Measurements from ENCODE around the gene UGT1A8.
"Not testable (repeated sequence)": the region's sequence is repeated elsewhere in the genome, so short reads cannot be mapped to it uniquely, and the experiment has no call there.

UGT1A8 gene

DNA sequence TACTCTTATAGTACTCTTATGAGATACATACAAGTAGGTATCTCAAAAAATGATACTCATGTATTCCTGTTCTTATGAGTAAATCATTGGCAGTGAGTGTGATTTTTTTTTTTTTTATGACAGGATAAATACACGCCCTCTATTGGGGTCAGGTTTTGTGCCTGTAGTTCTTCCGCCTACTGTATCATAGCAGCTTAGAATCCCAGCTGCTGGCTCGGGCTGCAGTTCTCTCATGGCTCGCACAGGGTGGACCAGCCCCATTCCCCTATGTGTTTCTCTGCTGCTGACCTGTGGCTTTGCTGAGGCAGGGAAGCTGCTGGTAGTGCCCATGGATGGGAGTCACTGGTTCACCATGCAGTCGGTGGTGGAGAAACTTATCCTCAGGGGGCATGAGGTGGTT is at the start of gene UGT1A8:
Gene UGT1A8, plus strand, starts transcription at position 158 of the 400 bp plus-strand sequence. Its CDS starts 75 bp downstream, at position 233.
- DNase-seq, result not testable (repeated sequence)

DNA sequence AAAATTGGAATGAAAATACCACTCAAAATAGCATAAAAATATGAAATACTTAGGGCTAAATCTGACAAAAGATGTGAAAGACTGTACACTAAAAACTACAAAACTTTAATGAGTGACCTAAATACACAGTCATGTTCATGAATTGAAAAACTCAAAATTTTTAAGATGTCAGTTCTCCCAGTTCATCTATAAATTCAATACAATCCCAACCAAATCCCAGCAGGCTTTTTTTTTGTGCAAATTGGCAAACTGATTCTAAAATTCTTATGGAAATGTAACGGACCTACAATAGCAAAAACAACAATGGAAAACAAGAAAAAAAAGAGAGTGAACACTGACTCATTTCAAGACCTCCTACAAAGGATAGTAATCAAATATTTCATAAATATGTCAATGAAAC is 46.4 kb upstream of the UGT1A8 start:
- no peak for DNase-seq

DNA sequence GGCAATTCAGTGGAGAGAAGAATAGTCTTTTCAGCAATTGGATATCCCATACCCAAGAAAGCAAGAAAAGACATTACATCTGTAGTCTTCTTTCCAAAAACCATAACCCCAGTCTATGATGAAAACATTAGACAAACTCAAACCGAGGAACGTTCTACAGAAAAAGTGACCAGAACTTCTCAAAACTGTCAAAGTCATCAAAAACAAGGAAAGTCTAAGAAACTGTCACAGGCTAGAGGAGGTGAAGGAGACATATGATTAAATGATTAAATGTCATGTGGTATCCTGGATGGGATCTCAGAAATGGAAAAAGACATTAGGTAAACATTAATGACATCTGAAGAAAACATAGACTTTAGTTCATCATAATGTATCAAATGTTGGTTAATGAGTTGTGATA is 46.0 kb upstream of the UGT1A8 start:
- DNase-seq, result no peak

DNA sequence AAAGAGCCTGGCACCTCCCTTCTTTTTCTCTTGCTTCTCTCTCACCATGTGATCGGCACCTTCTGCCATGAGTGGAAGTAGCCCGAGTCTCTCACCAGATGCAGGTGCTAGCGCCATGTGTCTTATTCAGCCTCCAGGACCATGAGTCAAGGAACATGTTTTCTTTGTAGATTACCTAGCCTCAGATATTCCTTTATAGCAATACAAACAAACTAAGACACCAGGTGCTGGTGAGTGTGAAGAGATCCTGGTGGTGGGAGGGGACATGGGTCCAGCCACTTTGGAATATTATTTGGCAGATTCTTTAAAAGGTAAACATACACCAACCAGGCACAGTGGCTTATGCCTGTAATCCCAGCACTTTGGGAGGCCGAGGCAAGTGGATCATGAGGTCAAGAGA is 45.0 kb upstream of the UGT1A8 start:
- no peak for DNase-seq

DNA sequence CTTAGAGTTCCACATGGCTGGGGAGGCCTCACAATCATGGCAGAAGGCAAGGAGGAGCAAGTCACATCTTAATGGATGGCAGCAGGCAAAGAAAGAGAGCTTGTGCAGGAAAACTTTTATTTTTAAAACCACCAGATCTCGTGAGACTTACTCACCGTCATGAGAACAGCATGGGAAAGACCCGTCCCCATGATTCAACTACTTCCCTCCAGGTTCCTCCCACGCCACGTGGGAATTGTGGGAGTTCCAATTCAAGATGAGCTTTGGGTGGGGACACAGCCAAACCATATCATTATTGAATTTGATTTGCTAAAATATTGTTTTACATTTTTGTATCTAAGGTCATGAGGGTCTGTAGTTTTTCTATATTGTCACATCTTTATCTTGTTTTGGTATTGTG is 40.1 kb upstream of the UGT1A8 start:
- not testable (repeated sequence) for DNase-seq

DNA sequence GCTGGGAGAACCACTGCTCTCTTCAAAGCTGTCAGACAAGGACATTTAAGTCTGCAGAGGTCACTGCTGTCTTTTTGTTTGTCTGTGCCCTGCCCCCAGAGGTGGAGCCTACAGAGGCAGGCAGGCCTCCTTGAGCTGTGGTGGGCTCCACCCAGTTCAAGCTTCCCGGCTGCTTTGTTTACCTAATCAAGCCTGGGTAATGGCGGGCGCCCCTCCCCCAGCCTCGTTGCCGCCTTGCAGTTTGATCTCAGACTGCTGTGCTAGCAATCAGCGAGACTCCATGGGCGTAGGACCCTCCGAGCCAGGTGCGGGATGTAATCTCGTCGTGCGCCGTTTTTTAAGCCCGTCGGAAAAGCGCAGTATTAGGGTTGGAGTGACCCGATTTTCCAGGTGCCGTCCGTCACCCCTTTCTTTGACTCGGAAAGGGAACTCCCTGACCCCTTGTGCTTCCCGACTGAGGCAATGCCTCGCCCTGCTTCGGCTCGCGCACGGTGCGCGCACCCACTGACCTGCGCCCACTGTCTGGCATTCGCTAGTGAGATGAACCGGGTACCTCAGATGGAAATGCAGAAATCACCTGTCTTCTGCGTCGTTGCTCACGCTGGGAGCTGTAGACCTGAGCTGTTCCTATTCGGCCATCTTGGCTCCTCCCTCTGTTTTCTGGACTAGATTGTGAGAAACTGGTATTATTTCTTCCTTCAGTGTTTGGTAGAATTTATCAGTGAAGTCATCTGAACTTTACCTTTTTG is 34.0 kb upstream of the UGT1A8 start:
- DNase-seq, result not testable (repeated sequence)

DNA sequence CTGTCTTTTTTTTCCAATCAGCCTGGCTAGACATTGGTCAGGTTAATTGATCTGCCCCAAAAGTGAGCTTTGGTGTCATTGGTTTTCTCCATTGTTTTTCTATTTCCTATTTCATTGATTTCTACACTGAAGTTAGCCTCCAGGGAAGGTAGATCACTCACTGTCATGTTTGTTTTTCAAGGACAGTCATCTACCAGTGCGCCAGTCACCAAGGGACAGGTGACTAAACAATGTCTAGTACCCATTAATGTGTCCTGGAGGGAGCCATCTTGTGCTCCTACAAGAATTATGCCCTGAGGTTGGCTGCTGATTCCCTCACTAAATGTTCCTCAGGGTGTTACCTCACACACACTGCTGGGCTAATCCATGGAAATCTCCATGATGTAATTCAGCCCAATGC is 33.2 kb upstream of the UGT1A8 start:
- DNase-seq, result no peak

DNA sequence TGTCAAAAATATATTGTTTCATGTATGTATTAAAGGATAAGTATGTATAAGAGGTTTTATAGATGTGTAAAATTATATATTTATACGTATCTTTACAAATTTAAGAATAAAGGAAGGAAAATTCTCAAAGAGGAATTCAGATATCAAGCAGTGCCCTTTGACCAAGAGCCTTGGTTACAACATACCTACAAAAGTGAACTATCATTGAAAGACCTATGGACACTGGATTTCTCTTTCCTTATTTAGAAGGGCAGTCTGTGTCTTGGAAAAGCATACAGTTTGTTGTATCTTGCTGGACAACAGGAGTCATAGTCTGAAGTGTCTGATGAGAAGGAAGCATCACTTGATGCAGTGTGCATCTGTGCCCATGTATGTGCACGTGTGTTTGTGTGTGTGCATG is 29.0 kb upstream of the UGT1A8 start:
- no peak for DNase-seq

DNA sequence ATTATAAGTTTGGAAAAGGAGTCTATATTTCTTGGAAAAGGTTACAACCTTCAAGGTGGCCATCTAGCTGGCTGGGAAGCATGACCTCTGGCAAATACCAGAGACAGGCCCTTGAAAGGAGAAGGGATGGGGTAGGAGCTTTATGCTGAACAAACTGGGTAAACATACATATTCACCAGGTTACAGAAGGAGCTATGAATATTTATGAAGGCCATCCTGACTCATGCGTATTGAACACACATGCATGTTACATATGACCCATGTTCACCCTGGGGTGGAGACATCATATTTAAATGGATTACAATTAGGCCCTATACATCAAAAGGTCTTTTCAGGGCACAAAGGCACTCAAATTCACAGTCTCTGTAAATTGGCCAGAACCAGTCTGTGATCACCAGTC is 24.7 kb upstream of the UGT1A8 start:
- not testable (repeated sequence) for DNase-seq

DNA sequence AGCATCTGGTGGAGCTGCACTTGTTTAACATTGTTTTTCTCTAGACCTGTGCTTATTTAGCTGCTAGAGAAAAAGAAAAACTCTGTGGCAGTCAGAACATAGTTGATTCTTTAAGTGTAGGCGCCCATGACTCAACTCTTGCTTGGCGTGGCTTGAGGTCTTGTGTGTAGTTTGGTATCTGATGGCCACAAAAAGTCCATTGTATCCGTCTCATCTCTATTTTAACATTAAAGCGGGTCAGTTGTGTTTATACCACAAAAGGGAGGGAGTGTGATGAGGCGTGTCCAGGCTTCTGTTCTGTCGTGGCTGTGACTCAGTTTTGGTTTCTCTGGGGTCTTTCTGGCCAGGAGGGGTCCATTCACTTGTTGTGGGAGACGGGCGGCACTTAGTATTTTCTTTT is 24.2 kb upstream of the UGT1A8 start:
- no peak for DNase-seq

DNA sequence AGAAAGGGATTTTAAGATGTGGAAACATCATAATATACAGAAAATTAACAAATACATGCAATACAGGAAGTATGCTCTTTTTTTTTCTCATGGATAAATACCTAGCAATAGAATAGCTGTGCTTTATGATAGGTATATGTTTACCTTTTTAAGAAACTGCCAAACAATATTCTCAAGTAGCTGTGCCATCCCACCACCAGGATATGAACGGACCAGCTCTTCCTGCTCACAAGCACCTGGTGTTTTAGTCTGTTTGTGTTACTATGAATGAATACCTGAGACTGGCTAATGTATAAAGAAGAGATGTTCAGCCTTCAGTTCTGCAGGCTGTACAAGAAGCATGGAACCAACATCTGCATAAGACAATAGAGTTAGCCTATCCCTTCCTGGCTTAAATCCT is 19.9 kb upstream of the UGT1A8 start:
- DNase-seq, result no peak

DNA sequence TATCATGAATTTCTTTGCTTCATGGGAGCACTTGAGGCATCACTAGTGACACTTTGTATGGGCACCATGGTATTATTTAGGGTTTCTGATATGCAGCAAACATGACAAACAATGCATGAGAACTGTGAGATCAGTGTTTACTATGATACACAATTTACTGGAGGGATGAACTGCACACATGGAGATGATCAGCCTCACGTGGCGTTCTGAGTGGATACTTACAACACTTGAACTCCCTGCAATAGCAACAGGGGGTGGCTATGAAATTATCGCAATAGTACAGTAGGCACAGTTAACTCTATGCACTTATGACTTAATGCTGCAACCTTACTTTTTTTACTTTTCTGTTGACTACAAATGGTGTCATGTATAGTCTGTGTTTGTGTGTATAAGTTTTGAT is 18.5 kb upstream of the UGT1A8 start:
- DNase-seq, result no peak

DNA sequence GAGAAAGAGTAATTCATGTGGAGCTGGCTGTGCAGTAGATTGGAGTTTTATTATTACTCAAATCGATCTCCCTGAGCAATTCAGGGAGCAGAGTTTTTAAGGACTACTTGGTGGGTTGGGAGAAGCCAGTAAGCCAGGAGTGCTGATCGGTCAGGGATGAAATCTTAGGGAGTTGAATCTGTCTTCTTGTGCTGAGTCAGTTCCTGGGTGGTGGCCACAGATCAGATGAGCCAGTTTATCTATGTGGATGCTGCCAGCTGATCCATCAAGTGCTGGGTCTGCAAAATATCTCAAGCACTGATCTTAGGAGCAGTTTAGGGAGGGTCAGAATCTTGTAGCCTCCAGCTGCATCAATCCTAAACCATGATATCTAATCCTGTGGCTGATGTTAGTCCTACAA is 17.0 kb upstream of the UGT1A8 start:
- no peak for DNase-seq

DNA sequence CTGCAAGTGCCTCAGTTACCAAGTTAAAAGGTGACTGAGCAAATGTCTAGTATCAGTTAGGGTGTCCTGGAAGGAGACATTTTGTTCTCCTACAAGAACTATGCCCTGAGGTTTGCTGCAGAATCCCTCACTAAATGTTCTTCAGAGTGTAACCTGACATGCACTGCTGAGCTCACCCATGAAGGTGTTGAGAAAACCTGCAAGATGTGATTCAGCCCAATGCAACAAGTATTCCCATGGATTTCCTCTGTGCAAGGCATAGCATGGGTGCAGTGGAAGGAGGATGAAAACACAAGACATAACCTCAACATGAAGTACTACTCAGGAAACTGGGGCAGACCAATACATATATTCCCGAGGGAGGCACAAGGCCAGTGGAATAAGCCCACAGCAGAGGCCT is 15.4 kb upstream of the UGT1A8 start:
- DNase-seq, result no peak

DNA sequence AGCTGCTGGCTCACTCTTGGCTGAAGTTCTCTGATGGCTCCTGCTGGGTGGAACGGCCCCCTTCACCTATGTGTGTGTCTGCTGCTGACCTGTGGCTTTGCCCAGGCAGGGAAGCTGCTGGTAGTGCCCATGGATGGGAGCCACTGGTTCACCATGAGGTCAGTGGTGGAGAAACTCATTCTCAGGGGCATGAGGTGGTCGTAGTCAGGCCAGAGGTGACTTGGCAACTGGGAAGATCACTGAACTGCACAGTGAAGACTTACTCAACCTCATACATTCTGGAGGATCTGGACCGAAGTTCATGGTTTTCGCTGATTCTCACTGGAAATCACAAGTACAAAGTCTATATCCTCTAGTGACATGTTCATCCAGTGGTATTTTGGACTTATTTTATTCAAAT is 13.9 kb upstream of the UGT1A8 start:
- DNase-seq, result no peak

DNA sequence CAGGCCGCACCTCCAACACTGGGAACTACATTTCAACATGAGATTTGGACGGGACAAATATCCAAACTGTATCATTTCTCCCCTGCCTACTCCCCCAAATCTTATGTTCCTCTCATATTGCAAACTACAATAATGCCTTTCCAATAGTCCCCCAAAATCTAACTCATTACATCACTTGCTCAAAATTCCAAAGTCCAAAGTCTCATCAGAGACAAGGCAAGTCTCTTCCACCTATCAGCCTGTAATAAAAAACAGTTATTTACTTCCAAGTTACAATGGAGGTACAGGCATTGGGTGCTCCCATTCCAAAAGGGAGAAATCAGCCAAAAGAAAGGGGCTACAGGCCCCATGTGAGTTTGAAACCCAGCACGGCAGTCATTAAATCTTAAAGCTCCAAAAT is 12.6 kb upstream of the UGT1A8 start:
- DNase-seq, result no peak

DNA sequence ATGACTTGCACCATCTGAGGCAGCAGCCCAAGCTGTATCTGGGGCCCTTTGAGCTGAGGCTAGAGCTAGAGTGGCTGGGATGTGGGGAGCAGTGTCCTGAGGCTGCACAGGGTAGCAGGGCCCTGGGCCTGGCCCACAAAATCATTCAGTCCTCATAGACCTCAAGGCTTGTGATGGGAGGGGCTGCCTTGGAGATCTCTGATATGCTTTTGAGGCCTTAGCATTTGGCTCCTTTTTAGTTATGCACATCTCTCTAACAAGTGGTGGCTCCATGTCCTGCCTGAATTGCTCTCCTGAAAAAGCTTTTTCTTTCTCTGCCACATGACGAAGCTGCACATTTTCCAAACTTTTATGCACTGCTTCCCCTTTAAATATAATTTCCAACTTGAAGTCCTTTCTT is 11.8 kb upstream of the UGT1A8 start:
- no peak for DNase-seq

DNA sequence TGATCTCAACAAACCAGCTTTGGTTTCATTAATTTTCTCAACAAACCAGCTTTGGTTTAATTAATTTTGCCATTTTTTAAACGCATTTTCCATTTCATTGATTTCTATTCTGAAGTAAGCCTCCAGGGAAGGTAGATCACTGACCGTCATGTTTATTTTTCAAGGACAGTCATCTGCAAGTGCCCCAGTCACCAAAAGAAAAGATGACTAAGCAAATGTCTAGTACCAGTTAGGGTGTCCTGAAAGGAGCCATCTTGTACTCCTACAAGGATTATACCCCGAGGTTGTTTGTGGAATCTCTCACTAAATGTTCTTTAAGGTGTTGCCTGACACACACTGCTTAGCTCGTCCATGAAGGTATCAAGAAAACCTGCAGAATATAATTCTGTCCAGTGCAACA is 6.1 kb upstream of the UGT1A8 start:
- no peak for DNase-seq

DNA sequence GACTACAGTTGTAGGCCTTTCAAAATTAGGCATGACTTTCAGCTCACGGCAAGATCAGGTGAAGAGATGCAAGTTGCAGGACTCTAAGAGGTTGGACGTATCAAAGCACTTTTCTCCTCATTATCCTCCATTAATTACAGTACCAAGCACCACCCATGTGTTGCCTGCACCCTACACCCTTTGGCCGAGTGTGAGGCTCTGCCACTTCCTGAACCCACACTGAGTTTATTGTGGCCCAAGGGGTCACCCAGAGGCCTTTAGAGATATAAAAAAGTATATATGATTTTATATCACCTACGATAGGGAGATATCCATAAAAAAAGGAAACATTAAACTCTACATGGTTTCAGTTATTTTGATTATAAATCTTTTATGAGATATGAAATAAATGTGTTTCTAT is 2.8 kb downstream of the UGT1A8 start:
- DNase-seq, result no peak

DNA sequence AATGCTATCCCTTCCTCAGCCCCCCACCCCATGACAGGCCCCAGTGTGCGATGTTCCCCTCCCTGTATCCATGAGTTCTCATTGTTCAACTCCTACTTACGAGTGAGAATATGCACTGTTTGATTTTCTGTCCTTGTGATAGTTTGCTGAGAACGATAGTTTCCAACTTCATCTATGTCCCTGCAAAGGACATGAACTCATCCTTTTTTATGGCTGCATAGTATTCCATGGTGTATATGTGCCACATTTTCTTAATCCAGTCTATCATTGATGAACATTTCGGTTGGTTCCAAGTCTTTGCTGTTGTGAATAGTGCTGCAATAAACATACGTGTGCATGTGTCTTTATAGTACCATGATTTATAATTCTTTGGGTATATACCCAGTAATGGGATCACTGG is 4.4 kb downstream of the UGT1A8 start:
- DNase-seq, result not testable (repeated sequence)

DNA sequence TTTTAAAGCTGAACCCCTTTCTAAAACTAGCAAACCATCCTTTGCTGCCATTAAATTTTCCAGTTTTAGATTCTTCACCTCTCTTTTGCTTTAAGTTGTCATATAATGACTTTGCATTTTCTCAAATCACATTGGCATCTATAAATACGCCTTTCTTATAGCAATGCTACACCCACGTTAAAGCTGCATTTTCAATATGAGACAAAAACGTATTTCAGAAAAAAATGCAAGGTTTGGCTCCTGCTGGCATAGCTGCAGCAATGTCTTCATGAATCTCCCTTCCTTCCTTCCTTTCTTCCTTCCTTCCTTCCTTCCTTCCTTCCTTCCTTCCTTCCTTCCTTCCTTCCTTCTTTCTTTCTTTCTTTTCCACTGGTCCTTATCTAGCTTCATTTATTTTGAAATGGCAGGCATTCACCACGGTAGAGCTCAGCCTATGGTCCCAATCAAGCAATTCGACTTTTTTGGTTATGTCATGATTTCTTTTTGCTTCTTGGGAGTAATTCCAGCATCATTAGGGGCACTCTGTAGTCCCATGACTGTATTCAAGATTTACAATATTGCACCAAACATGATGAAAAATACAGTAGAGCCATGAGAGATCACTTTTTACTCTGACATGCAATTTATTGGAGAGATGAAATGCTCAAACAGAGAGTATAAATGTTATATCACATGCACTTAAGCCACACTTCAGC is 10.0 kb downstream of the UGT1A8 start:
- no peak for DNase-seq

DNA sequence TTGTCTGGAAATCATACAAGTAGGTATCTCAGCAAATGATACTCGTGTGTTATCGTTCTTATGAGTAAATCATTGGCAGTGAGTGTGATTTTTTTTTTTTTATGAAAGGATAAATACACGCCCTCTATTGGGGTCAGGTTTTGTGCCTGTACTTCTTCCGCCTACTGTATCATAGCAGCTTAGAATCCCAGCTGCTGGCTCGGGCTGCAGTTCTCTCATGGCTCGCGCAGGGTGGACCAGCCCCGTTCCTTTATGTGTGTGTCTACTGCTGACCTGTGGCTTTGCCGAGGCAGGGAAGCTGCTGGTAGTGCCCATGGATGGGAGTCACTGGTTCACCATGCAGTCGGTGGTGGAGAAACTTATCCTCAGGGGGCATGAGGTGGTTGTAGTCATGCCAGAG is 18.9 kb downstream of the UGT1A8 start, which contains the start of gene UGT1A10:
Gene UGT1A10, plus strand, starts transcription at position 143 of the 400 bp plus-strand sequence. Its CDS starts 75 bp downstream, at position 218.
- DNase-seq, result not testable (repeated sequence)

DNA sequence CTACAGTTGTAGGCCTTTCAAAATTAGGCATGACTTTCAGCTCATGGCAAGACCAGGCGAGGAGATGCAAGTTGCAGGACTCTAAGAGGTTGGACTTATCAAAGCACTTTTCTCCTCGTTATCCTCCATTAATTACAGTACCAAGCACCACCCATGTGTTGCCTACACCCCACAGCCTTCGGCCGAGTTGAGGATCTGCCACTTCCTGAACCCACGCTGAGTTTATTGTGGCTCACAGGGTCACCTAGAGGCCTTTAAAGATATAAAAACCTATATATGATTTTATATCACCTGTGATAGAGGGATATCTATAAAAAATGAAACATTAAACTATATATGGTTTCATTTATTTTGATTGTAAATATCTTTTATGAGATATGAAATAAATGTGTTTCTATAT is 21.4 kb downstream of the UGT1A8 start:
- no peak for DNase-seq

DNA sequence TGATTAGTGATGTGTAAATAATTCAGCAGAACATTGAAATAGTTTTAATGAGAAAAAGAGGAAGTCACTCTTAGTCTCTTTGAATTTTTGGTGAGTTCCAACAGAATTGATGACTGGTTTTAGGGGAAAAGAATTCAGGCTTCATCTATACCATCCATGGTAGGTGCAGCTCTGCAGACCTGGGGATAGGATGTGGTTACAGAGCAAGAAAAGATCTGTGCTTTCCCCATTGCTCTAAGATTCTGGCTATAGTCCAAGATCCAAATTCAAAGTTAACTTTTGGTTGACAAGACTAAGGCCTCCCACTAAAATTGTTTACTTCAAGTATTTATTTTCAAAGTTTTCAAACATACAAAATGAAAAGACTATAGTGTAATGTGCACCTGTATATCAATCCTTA is 22.4 kb downstream of the UGT1A8 start:
- DNase-seq, result no peak

DNA sequence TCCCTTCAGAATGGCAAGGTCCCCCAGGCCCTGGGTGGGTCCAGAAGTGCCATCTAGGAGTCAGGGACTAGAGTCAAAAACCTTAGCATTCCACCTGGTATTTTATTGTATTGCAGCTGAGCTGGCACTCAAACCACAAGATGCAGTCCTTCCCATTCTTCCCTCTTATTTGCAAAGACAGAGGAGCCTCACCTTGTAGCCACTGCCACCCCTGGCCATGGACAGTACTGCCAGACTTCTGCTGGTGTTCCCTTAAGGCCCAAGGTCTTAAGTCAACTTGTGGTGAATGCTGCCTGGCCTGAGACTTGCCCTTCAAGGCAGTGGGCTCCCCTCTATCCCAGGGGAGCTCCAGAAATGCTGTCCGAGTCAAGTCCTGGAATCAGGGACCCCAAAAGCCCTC is 25.7 kb downstream of the UGT1A8 start:
- no peak for DNase-seq

Measured in activated CD4-positive, alpha-beta T cell treated with anti-CD3 and anti-CD28 coated beads for 48 hours (primary cell).